ENCODE results near the gene RAMACL. TPM values are rescaled to one million over a fixed set of nuclear protein-coding genes. Genes with fewer than 3 reads are reported as not detected.

RAMACL gene
- total and polyA plus RNA-seq, 12 donors: 0.20 to 2.4 (median 0.63) TPM

DNA sequence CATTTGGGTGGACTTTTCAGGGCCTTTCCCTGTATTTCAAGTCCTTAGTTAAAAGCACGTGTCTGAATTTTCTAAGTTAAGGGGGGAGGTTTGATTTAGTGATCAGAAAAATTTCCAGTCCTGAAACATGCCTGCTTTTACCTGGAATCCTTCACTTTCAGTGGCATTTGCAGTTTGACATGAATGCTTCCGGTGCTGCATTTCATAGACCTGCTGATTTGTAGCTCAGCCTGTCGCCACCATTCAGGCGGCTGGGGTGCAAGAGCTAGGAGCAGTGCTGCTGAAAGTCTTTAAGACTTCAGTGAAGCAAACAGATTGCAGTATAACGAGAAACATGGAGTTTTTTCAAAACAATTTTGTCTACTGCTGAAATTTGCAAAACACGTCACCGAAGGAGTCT lies 26.5 kb upstream of the RAMACL start:
- Histone ChIP-seq H3K27ac (peak overlapping the region in 7 of 10 donors; percentile 31 to 84 (median 49)), H3K4me1 (peaks cover 15 to 57% (median 48%) of the 10 kb centered on the region in 9 donors), H3K27me3 (no peaks in the 10 kb centered on the region), H3K9me3 (no peaks in the 10 kb centered on the region), H3K36me3 (peaks cover 0 to 7% (median 0%) of the 10 kb centered on the region in 9 donors), H3K4me3 (no peak overlapping the region)
- intact Hi-C loops (cut with DNase I): loop anchor here in 3 of 10 donors (5.0 kb wide), 2 partner anchors 36 to 56 kb away; no protein-coding TSS in a partner anchor
- ATAC-seq (no peak), DNase-seq (no peak)
- TF ChIP-seq, protein P1, sequence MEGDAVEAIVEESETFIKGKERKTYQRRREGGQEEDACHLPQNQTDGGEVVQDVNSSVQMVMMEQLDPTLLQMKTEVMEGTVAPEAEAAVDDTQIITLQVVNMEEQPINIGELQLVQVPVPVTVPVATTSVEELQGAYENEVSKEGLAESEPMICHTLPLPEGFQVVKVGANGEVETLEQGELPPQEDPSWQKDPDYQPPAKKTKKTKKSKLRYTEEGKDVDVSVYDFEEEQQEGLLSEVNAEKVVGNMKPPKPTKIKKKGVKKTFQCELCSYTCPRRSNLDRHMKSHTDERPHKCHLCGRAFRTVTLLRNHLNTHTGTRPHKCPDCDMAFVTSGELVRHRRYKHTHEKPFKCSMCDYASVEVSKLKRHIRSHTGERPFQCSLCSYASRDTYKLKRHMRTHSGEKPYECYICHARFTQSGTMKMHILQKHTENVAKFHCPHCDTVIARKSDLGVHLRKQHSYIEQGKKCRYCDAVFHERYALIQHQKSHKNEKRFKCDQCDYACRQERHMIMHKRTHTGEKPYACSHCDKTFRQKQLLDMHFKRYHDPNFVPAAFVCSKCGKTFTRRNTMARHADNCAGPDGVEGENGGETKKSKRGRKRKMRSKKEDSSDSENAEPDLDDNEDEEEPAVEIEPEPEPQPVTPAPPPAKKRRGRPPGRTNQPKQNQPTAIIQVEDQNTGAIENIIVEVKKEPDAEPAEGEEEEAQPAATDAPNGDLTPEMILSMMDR (IDR thresholded peaks at IDR 0.05): no peak
- 75 to 85% methylated on average over 7 of the region's 7 CpGs for WGBS, 2 donors

DNA sequence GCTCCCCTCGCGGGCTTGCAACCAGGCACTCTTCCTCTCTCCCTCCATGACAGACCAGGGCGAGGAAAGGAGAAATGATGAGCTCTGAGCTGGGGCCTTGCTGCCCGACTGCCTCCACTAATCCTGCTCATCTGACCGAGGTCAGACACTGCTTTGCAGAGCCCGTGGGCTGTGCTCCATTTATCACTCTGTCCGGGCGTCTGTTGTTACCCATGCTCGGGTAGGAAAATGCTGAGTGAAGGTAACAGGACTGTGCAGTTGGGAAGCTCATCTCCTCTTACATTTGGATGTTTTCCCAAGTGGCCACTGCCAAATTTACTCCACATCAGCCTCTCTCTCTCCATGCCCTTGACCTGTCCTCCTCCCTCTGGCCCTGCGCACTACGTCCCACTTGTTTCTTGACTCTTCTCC lies 26.0 kb upstream of the RAMACL start:
- peak in 7 of 8 donors; percentile 9 to 72 (median 52) for ATAC-seq
- DNase-seq: peak in 1 of 2 donors; percentile 34
- Histone ChIP-seq H3K9me3 (no peaks in the 10 kb centered on the region), H3K4me3 (no peak overlapping the region), H3K4me1 (peaks cover 15 to 60% (median 48%) of the 10 kb centered on the region in 9 donors), H3K27me3 (no peaks in the 10 kb centered on the region), H3K36me3 (peaks cover 0 to 3% (median 0%) of the 10 kb centered on the region in 9 donors), H3K27ac (peak overlapping the region in 7 of 10 donors; percentile 31 to 84 (median 49))
- 56 to 64% methylated on average over 11 of the region's 11 CpGs for WGBS, 2 donors
- intact Hi-C loops (cut with DNase I): loop anchor here in 3 of 10 donors (5.0 kb wide), 2 partner anchors 35 to 55 kb away; no protein-coding TSS in a partner anchor
- TF ChIP-seq, protein P1 (IDR thresholded peaks at IDR 0.05): no peak

DNA sequence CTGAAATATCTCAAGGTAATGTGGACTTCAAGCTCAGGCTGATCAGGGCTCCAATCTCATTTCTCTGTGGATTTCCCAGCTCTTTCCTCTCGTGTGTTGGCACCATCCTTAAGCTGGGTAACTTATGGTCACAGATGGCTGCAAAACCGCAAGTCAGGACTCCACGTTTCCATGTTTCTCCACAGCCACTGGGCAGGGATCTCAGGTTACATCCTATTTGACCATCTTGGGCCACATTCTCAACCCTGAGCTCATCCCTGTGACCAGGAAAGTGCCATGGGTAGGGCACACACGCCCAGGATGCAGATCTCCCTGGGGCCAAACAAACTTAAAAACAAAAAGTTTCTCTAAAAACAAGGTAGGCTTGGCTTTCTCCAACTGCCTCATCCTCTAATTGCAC lies 25.2 kb upstream of the RAMACL start:
- H3K27me3 ChIP-seq: no peaks in the 10 kb centered on the region
- H3K36me3 ChIP-seq: peaks cover 0 to 3% (median 0%) of the 10 kb centered on the region in 9 donors
- no peak overlapping the region for H3K4me3 ChIP-seq
- WGBS, 2 donors: 92 to 97% methylated on average over 4 of the region's 4 CpGs
- intact Hi-C loops (cut with DNase I): loop anchor here in 3 of 10 donors (5.0 kb wide), 2 partner anchors 34 to 54 kb away; no protein-coding TSS in a partner anchor
- H3K9me3 ChIP-seq: no peaks in the 10 kb centered on the region
- H3K27ac ChIP-seq: peak overlapping the region in 1 of 10 donors; percentile 84
- DNase-seq: peak in 1 of 2 donors; percentile 2
- TF ChIP-seq, protein P1 (IDR thresholded peaks at IDR 0.05): no peak
- H3K4me1 ChIP-seq: peaks cover 15 to 57% (median 44%) of the 10 kb centered on the region in 9 donors
- ATAC-seq: no peak

DNA sequence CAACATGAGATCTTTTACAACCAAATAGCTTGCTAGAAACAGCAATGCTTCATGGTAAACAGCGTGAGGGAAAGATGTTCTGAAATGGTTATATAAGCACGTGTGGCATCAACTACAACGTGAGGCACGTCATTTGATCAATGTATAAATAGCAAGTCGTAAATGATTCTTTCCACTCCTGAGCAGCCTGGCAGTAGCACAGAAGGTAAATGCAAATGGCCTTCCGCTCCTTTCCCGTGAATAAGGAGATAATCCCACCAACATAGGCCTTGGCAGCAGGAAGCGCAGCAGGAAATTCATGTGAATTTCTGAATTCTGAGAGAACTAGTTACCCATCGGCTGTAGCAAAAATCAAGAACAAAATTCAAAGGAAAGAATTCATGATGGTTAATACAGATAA lies 23.6 kb upstream of the RAMACL start:
- peaks cover 0 to 3% (median 0%) of the 10 kb centered on the region in 9 donors for H3K36me3 ChIP-seq
- WGBS, 2 donors: 87 to 88% methylated on average over 9 of the region's 9 CpGs
- intact Hi-C loops (cut with DNase I): loop anchor here in 3 of 10 donors (5.0 kb wide), 2 partner anchors 33 to 53 kb away; no protein-coding TSS in a partner anchor
- no peaks in the 10 kb centered on the region for H3K9me3 ChIP-seq
- H3K27ac ChIP-seq: no peak overlapping the region
- H3K4me3 ChIP-seq: no peak overlapping the region
- ATAC-seq (no peak), DNase-seq (peak in 1 of 2 donors; percentile 0)
- no peaks in the 10 kb centered on the region for H3K27me3 ChIP-seq
- peaks cover 7 to 42% (median 30%) of the 10 kb centered on the region in 9 donors for H3K4me1 ChIP-seq
- TF ChIP-seq, protein P1 (IDR thresholded peaks at IDR 0.05): no peak

Data from heart right ventricle (tissue), 16 donors.